ENCODE data around the gene MYBL2. TPM values are rescaled to one million over a fixed set of nuclear protein-coding genes. Genes with fewer than 3 reads are reported as not detected.

The MYBL2 gene
- 0.08 TPM for total RNA-seq (2013)
- polyA plus RNA-seq (under 1 TPM in 2 of 3 donors, not detected in 1; 0.08 to 0.10 TPM), polyA minus RNA-seq (0.14 and 0.32 TPM in 2 replicates), total RNA-seq (0.21 to 13.6 (median 0.59) reads per million in 11 experiments)

DNA sequence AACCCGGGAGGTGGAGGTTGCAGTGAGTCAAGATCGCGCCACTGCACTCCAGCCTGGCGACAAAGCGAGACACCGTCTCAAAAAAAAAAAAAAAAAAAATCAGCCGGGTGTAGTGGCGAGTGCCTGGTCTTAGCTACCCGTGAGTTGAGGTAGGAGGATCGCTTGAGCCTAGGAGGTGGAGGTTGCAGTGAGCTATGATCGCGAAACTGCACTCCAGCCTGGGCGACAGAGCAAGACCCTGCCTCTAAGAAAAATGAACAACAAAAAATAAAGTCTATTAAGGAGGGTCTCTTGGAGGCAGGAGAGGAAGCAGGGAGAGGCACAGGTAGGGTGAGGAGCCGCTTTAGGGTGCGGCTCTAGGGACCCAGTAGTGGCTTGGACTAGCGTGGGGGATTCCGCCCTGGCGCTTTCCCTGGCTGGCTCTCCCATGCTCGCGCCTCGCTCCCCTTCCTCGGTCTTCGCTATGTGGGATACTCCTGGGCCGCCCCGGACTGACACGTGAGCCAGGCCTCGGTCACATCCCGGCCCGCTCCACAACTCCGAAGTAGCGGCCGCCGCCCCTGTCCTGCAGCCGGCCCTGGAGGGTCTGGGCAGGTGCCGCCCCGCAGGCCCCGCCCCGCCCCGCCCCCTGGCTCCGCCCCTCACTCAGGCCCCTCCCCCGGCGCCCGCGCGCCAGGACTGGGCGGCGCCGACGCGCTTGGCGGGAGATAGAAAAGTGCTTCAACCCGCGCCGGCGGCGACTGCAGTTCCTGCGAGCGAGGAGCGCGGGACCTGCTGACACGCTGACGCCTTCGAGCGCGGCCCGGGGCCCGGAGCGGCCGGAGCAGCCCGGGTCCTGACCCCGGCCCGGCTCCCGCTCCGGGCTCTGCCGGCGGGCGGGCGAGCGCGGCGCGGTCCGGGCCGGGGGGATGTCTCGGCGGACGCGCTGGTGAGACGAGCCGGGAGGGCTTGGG lies at the start of gene MYBL2:
MYBL2 (plus strand) TSS at position 739 of the 953 bp plus-strand sequence; CDS start at position 909, 170 bp downstream.
- intact Hi-C loops (cut with micrococcal nuclease) = loop anchor here in 1 of 2 donors (5.0 kb wide), 1 partner anchor 209 kb away; the partner anchor contains the start of gene SRSF6

DNA sequence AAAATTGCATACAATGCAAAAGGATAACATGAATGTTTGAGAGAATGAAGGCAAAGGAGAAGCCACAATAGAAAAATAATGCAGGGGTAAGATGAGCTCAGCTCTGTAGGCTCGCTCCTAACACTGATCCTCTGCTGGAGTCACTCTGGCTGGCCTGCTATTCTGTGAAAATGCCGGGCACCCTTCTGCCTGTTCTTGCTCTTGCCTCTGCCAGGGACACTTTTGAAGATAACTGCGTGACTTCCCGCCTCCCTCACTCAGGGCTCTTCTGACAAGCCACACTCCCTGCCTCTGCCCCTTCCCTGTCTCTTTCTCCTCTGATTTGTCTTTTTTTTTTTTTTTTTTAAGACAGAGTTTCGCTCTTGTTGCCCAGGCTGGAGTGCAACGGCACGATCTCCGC lies 35.3 kb upstream of the MYBL2 start:
- Histone ChIP-seq H3K27ac (ENCODE audit: low read depth in 1 of 2, low read length in 2 of 2) (no peak overlapping the region), H3K9me3 (replicated peaks in 1 of 2; ENCODE audit: control insufficient read depth in 1 of 2, insufficient read depth in 1 of 2, low read length in 2 of 2) (no peaks in the 10 kb centered on the region), H3K36me3 (replicated peaks in 1 of 2; ENCODE audit: control insufficient read depth in 1 of 2, insufficient read depth in 2 of 2, low read length in 2 of 2) (peaks cover 15 to 43% of the 10 kb centered on the region in 2 donors), H4K20me1 (ENCODE audit: insufficient read depth, low read length) (no peaks in the 10 kb centered on the region), H3K4me2 (replicated peaks; ENCODE audit: extremely low read depth, low read length, poor library complexity, severe bottlenecking) (no peak overlapping the region), H3K4me1 (ENCODE audit: control insufficient read depth in 1 of 2, insufficient read depth in 2 of 2, low read length in 2 of 2) (no peaks in the 10 kb centered on the region), H3K27me3 (ENCODE audit: control insufficient read depth in 2 of 2, insufficient read depth in 2 of 2, low read length in 2 of 2) (no peaks in the 10 kb centered on the region), H3K9ac (ENCODE audit: insufficient read depth, low read length, poor library complexity, severe bottlenecking) (no peak overlapping the region), H3K4me3 (replicated peaks in 1 of 3; ENCODE audit: low read depth in 2 of 3, low read length in 3 of 3) (no peak overlapping the region), H3K79me2 (ENCODE audit: insufficient read depth, low read length) (no peaks in the 10 kb centered on the region), H2AFZ (ENCODE audit: insufficient read depth, low read depth, low read length, poor library complexity, severe bottlenecking) (no peak overlapping the region)
- Mint-ChIP-seq H3K4me1 (no peaks in the 10 kb centered on the region), H3K4me3 (no peak overlapping the region), H3K27ac (peak overlapping the region in 1 of 7 donors; percentile 47), H3K36me3 (peaks cover 34 to 53% of the 10 kb centered on the region in 2 donors), H3K9me3 (no peaks in the 10 kb centered on the region), H3K27me3 (ENCODE audit: low read depth in 3 of 3) (no peaks in the 10 kb centered on the region)
- intact Hi-C loops (cut with micrococcal nuclease) = no loop called here
- 98% methylated on average over 7 of the region's 8 CpGs for WGBS (ENCODE audit: insufficient coverage)
- no peak for DNase-seq
- TF ChIP-seq, protein P1, sequence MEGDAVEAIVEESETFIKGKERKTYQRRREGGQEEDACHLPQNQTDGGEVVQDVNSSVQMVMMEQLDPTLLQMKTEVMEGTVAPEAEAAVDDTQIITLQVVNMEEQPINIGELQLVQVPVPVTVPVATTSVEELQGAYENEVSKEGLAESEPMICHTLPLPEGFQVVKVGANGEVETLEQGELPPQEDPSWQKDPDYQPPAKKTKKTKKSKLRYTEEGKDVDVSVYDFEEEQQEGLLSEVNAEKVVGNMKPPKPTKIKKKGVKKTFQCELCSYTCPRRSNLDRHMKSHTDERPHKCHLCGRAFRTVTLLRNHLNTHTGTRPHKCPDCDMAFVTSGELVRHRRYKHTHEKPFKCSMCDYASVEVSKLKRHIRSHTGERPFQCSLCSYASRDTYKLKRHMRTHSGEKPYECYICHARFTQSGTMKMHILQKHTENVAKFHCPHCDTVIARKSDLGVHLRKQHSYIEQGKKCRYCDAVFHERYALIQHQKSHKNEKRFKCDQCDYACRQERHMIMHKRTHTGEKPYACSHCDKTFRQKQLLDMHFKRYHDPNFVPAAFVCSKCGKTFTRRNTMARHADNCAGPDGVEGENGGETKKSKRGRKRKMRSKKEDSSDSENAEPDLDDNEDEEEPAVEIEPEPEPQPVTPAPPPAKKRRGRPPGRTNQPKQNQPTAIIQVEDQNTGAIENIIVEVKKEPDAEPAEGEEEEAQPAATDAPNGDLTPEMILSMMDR (IDR thresholded peaks at IDR 0.05) = no peak

More for the DNA sequence above, at the start of gene MYBL2:
- whole genome bisulfite sequencing (ENCODE audit: insufficient coverage) = 2% methylated on average over 52 of the region's 90 CpGs
- Mint-ChIP-seq H3K4me1 (peaks cover 21% of the 10 kb centered on the region), H3K27me3 (ENCODE audit: low read depth in 3 of 3) (peaks cover 10 to 29% (median 22%) of the 10 kb centered on the region in 3 donors), H3K36me3 (no peaks in the 10 kb centered on the region), H3K27ac (peak within 1 kb of the TSS in 1 of 7 donors; percentile 71), H3K9me3 (no peaks in the 10 kb centered on the region), H3K4me3 (peak within 1 kb of the TSS; percentile 67 to 85)
- peak; percentile 42 to 58 (median 55) for DNase-seq
- Histone ChIP-seq H3K9ac (ENCODE audit: insufficient read depth, low read length, poor library complexity, severe bottlenecking) (peak within 1 kb of the TSS; percentile 4), H3K27me3 (ENCODE audit: control insufficient read depth in 2 of 2, insufficient read depth in 2 of 2, low read length in 2 of 2) (peaks cover 0 to 19% of the 10 kb centered on the region in 2 donors), H3K4me1 (ENCODE audit: control insufficient read depth in 1 of 2, insufficient read depth in 2 of 2, low read length in 2 of 2) (peaks cover 13 to 24% of the 10 kb centered on the region in 2 donors), H3K36me3 (replicated peaks in 1 of 2; ENCODE audit: control insufficient read depth in 1 of 2, insufficient read depth in 2 of 2, low read length in 2 of 2) (no peaks in the 10 kb centered on the region), H3K79me2 (ENCODE audit: insufficient read depth, low read length) (peaks cover 16% of the 10 kb centered on the region), H2AFZ (ENCODE audit: insufficient read depth, low read depth, low read length, poor library complexity, severe bottlenecking) (peak within 1 kb of the TSS; percentile 79), H3K4me2 (replicated peaks; ENCODE audit: extremely low read depth, low read length, poor library complexity, severe bottlenecking) (peak within 1 kb of the TSS; percentile 85), H3K4me3 (replicated peaks in 1 of 3; ENCODE audit: low read depth in 2 of 3, low read length in 3 of 3) (peak within 1 kb of the TSS; percentile 37 to 75 (median 49)), H4K20me1 (ENCODE audit: insufficient read depth, low read length) (no peaks in the 10 kb centered on the region), H3K9me3 (replicated peaks in 1 of 2; ENCODE audit: control insufficient read depth in 1 of 2, insufficient read depth in 1 of 2, low read length in 2 of 2) (no peaks in the 10 kb centered on the region), H3K27ac (ENCODE audit: low read depth in 1 of 2, low read length in 2 of 2) (no peak within 1 kb of the TSS)
- TF ChIP-seq, protein P1 (IDR thresholded peaks at IDR 0.05) = no peak

All from CD14-positive monocyte (primary cell).